ENCODE data around the gene TMIGD2. TPM values are rescaled to one million over a fixed set of nuclear protein-coding genes. Genes with fewer than 3 reads are reported as not detected.

Gene TMIGD2
- total and polyA plus RNA-seq, 2 of the 4 experiments (the other 2 are of a cell fraction), result not detected

- dilution Hi-C loops (cut with HindIII; ENCODE audit: low sequenced_read_pairs, unreplicated experiment) (no loop called here), in situ Hi-C loops (cut with MboI; ENCODE audit: low sequenced_read_pairs) (no loop called here), intact Hi-C loops (cut with micrococcal nuclease) (no loop called here)
- no peaks in the 10 kb centered on the region for H3K27me3 ChIP-seq (ENCODE audit: control insufficient read depth, insufficient read depth, low read length)
- DNase-seq (no peak), ATAC-seq (ENCODE audit: low read depth) (no peak)
- no peak overlapping the region for H4K91ac ChIP-seq (ENCODE audit: insufficient read depth, low read depth, low read length)
- H2BK5ac ChIP-seq (ENCODE audit: low read depth, low read length, poor library complexity, severe bottlenecking), result no peak overlapping the region
- H2AK5ac ChIP-seq (ENCODE audit: low read depth, low read length), result no peak overlapping the region
- no peak overlapping the region for H2BK120ac ChIP-seq (ENCODE audit: low read depth, low read length)
- no peaks in the 10 kb centered on the region for H3K4me1 ChIP-seq (ENCODE audit: control insufficient read depth, insufficient read depth, low read length)
- H3K9me3 ChIP-seq (ENCODE audit: control insufficient read depth, insufficient read depth, low read length), result peaks cover 3% of the 10 kb centered on the region; the same call in 1 of the 2 replicates
- no peak overlapping the region for H3K4me3 ChIP-seq (ENCODE audit: insufficient read depth, low read depth, low read length)
- H3K18ac ChIP-seq (ENCODE audit: low read depth, low read length), result no peak overlapping the region
- TF ChIP-seq RCOR1 (IDR thresholded peaks at IDR 0.05; ENCODE audit: insufficient replicate concordance, low read length) (no peak), SMC3 (IDR thresholded peaks at IDR 0.05; ENCODE audit: low read depth, low read length) (no peak), RFX5 (IDR thresholded peaks at IDR 0.05; ENCODE audit: low read depth, low read length) (no peak), CTCF (conservative IDR thresholded peaks at IDR 0.05; ENCODE audit: low read depth, low read length) (no peak), MAZ (IDR thresholded peaks at IDR 0.05; ENCODE audit: borderline replicate concordance, low read depth, low read length) (no peak)
- H3K23ac ChIP-seq (ENCODE audit: low read depth, low read length), result no peak overlapping the region
- ChIA-PET POLR2A (ENCODE audit: unreplicated experiment) (no interaction called here), CTCF (no interaction called here)
- no peak overlapping the region for H3K14ac ChIP-seq (replicated peaks; ENCODE audit: low read depth, low read length)
- H3K4ac ChIP-seq (ENCODE audit: low read depth, low read length), result no peak overlapping the region
- no peak overlapping the region for H2AFZ ChIP-seq (replicated peaks; ENCODE audit: low read length, poor library complexity)
- no peak overlapping the region for H3K4me2 ChIP-seq (ENCODE audit: low read depth, low read length)
- H3K9ac ChIP-seq (ENCODE audit: low read depth, low read length), result no peak overlapping the region
- no peaks in the 10 kb centered on the region for H3K9me1 ChIP-seq (ENCODE audit: insufficient read depth, low read length)
- no TSS peak for BruUV-seq (replicated peaks)
- H3K27ac ChIP-seq (ENCODE audit: insufficient read depth, low read length), result no peak overlapping the region
- H2BK20ac ChIP-seq (ENCODE audit: low read depth, low read length), result no peak overlapping the region
- no peaks in the 10 kb centered on the region; the same call in 1 of the 2 replicates for H3K36me3 ChIP-seq (ENCODE audit: control insufficient read depth, insufficient read depth, low read length)
- H4K5ac ChIP-seq (ENCODE audit: low read depth, low read length), result no peak overlapping the region
- H4K8ac ChIP-seq (ENCODE audit: low read depth in 2 of 2, low read length in 2 of 2), result no peak overlapping the region
- H2BK15ac ChIP-seq (ENCODE audit: low read depth, low read length), result no peak overlapping the region
- H3K79me1 ChIP-seq (ENCODE audit: low read depth in 1 of 2, low read length in 2 of 2), result no peaks in the 10 kb centered on the region; a peak in 1 of 4 replicates
- H2AK9ac ChIP-seq (replicated peaks; ENCODE audit: low read depth, low read length, poor library complexity), result no peak overlapping the region
- no peaks in the 10 kb centered on the region for H4K20me1 ChIP-seq (ENCODE audit: insufficient read depth, low read length)
- WGBS, 2 experiments (ENCODE audit: extremely low coverage in 2 of 2, insufficient read length in 1 of 2), result 100% methylated on average over 2 of the region's 2 CpGs; no CpG with 5 or more reads in 1 of the 2 experiments
- H3K56ac ChIP-seq (ENCODE audit: extremely low read depth, insufficient read depth, low read length), result no peak overlapping the region
Observed at GRCh38 chr19:4319067-4319718, 17.0 kb upstream of the TMIGD2 start.
